KMS-11 (cell line): ENCODE results near the gene SPRED2.

Source experiments
- H2AFZ ChIP-seq: fragments of 200-600 bp; sonication (generic); 2 replicates; pipeline ENCODE4 v1.6.1; 2016; ENCODE audit warnings: antibody characterized with exemption, mixed run types, low read depth
- H3K27ac ChIP-seq: fragments of 200-600 bp; sonication (generic); 2 replicates; pipeline ENCODE4 v1.6.1; 2016; ENCODE audit warnings: mild to moderate bottlenecking, mixed run types
- H3K27me3 ChIP-seq: fragments of 200-600 bp; sonication (generic); 2 replicates; pipeline ENCODE4 v1.6.1; 2017; ENCODE audit warnings: mild to moderate bottlenecking, low read depth, mixed run types, moderate library complexity; ENCODE audit not compliant: insufficient read depth
- H3K36me3 ChIP-seq: fragments of 200-600 bp; sonication (generic); 2 replicates; pipeline ENCODE4 v1.6.1; 2017; ENCODE audit warnings: mild to moderate bottlenecking, mixed run types; ENCODE audit not compliant: insufficient read depth
- H3K4me1 ChIP-seq: fragments of 200-600 bp; sonication (generic); 2 replicates; pipeline ENCODE4 v1.6.1; 2016; ENCODE audit warnings: mild to moderate bottlenecking, low read depth, mixed run types; ENCODE audit not compliant: poor library complexity, severe bottlenecking
- H3K4me2 ChIP-seq: fragments of 200-600 bp; sonication (generic); 2 replicates; pipeline ENCODE4 v1.7.0; 2016; ENCODE audit warnings: mild to moderate bottlenecking, mixed run types
- H3K4me3 ChIP-seq: fragments of 200-600 bp; sonication (generic); IDR thresholded peaks from 2 replicates; pipeline ENCODE4 v1.6.1; 2017; ENCODE audit warnings: low read depth, low read length, mixed read lengths; ENCODE audit not compliant: insufficient read depth
- H3K79me2 ChIP-seq: fragments of 200-600 bp; sonication (generic); 2 replicates; pipeline ENCODE4 v1.6.1; 2016; ENCODE audit warnings: low read depth, mixed run types; ENCODE audit not compliant: insufficient read depth
- H3K9ac ChIP-seq: fragments of 200-600 bp; sonication (generic); 2 replicates; pipeline ENCODE4 v1.6.1; 2016; ENCODE audit warnings: mild to moderate bottlenecking, mixed run types
- H4K20me1 ChIP-seq: fragments of 200-600 bp; sonication (generic); 2 replicates; pipeline ENCODE4 v1.6.1; 2016; ENCODE audit warnings: mild to moderate bottlenecking, mixed run types; ENCODE audit not compliant: insufficient read depth
- CTCF ChIP-seq: fragments of 200-600 bp; sonication (generic); conservative IDR thresholded peaks from 2 replicates; pipeline ENCODE4 v1.6.1; 2017; ENCODE audit warnings: low read depth, mild to moderate bottlenecking, antibody characterized with exemption, low read length, moderate library complexity, mixed read lengths

Gene SPRED2

GRCh38 chr2:65471409-65471808 lies 39.0 kb upstream of the SPRED2 start:
- H2AFZ ChIP-seq: no peak overlapping the region
- no peaks in the 10 kb centered on the region for H4K20me1 ChIP-seq
- no peaks in the 10 kb centered on the region for H3K36me3 ChIP-seq
- H3K79me2 ChIP-seq: no peaks in the 10 kb centered on the region
- H3K4me1 ChIP-seq: no peaks in the 10 kb centered on the region
- H3K27me3 ChIP-seq: no peaks in the 10 kb centered on the region
- TF ChIP-seq CTCF: no peak
- no peak overlapping the region for H3K4me3 ChIP-seq
- H3K9ac ChIP-seq: no peak overlapping the region
- no peak overlapping the region for H3K4me2 ChIP-seq
- no peak overlapping the region for H3K27ac ChIP-seq

GRCh38 chr2:65466551-65466950 lies 34.2 kb upstream of the SPRED2 start:
- TF ChIP-seq CTCF: no peak
- no peaks in the 10 kb centered on the region for H4K20me1 ChIP-seq
- H3K9ac ChIP-seq: no peak overlapping the region

GRCh38 chr2:65465857-65466256 lies 33.5 kb upstream of the SPRED2 start:
- H3K4me1 ChIP-seq: no peaks in the 10 kb centered on the region
- TF ChIP-seq CTCF: no peak

More at GRCh38 chr2:65466551-65466950, 34.2 kb upstream of the SPRED2 start:
- Histone ChIP-seq H3K36me3 (no peaks in the 10 kb centered on the region), H3K4me3 (no peak overlapping the region), H3K27me3 (no peaks in the 10 kb centered on the region), H3K79me2 (no peaks in the 10 kb centered on the region), H3K27ac (no peak overlapping the region), H2AFZ (no peak overlapping the region), H3K4me2 (no peak overlapping the region), H3K4me1 (no peaks in the 10 kb centered on the region)

GRCh38 chr2:65465124-65465523 lies 32.7 kb upstream of the SPRED2 start:
- Histone ChIP-seq H3K27ac (no peak overlapping the region), H3K4me2 (no peak overlapping the region), H2AFZ (no peak overlapping the region), H3K4me1 (no peaks in the 10 kb centered on the region), H3K4me3 (no peak overlapping the region), H3K9ac (no peak overlapping the region), H3K79me2 (no peaks in the 10 kb centered on the region), H3K36me3 (no peaks in the 10 kb centered on the region), H4K20me1 (no peaks in the 10 kb centered on the region), H3K27me3 (no peaks in the 10 kb centered on the region)
- TF ChIP-seq CTCF: no peak

More at GRCh38 chr2:65465857-65466256, 33.5 kb upstream of the SPRED2 start:
- no peaks in the 10 kb centered on the region for H3K27me3 ChIP-seq
- no peaks in the 10 kb centered on the region for H4K20me1 ChIP-seq
- no peak overlapping the region for H3K4me3 ChIP-seq
- no peak overlapping the region for H3K27ac ChIP-seq
- H3K36me3 ChIP-seq: no peaks in the 10 kb centered on the region
- H3K9ac ChIP-seq: no peak overlapping the region
- no peak overlapping the region for H3K4me2 ChIP-seq
- no peaks in the 10 kb centered on the region for H3K79me2 ChIP-seq
- no peak overlapping the region for H2AFZ ChIP-seq
